Measurements from ENCODE around the gene RNF148. TPM values are rescaled to one million over a fixed set of nuclear protein-coding genes. Genes with fewer than 3 reads are reported as not detected.

The RNF148 gene
- total and polyA plus RNA-seq, 2 experiments from 2014 or later, result not detected

GRCh38 chr7:122726881-122727280 lies 24.2 kb upstream of the RNF148 start:
- no peaks in the 10 kb centered on the region for H3K79me2 ChIP-seq (ENCODE audit: insufficient read depth)
- H2AFZ ChIP-seq, result no peak overlapping the region
- 46 to 54% methylated on average over 2 of the region's 2 CpGs for WGBS, 2 experiments (ENCODE audit: low coverage in 1 of 2, low lambda C conversion rate in 2 of 2, missing lambda C conversion rate in 2 of 2)
- H4K20me1 ChIP-seq (ENCODE audit: insufficient read depth), result no peaks in the 10 kb centered on the region
- no peaks in the 10 kb centered on the region for H3F3A ChIP-seq (ENCODE audit: insufficient read depth)
- no peaks in the 10 kb centered on the region for H3K36me3 ChIP-seq (ENCODE audit: low read depth)
- TF ChIP-seq EZH2phosphoT487 (IDR thresholded peaks at IDR 0.05; ENCODE audit: insufficient read depth, low read depth) (no peak), EZH2 (IDR thresholded peaks at IDR 0.05; ENCODE audit: insufficient read depth, poor library complexity, severe bottlenecking) (no peak)
- H3K9ac ChIP-seq, result no peak overlapping the region
- in situ Hi-C loops (cut with MboI), result no loop called here
- no peaks in the 10 kb centered on the region for H3K9me2 ChIP-seq (ENCODE audit: insufficient read depth)
- H3K9me3 ChIP-seq (ENCODE audit: low read depth), result no peaks in the 10 kb centered on the region
- H3K27ac ChIP-seq, result no peak overlapping the region
- no peak overlapping the region for H3K4me2 ChIP-seq (ENCODE audit: unreplicated experiment)
- H3K4me1 ChIP-seq (ENCODE audit: insufficient read depth), result no peaks in the 10 kb centered on the region
- no peak overlapping the region for H3K4me3 ChIP-seq
- no peaks in the 10 kb centered on the region for H3K27me3 ChIP-seq (replicated peaks; ENCODE audit: insufficient read depth)
- no peak for DNase-seq

GRCh38 chr7:122724366-122724765 lies 21.6 kb upstream of the RNF148 start:
- no peaks in the 10 kb centered on the region for H3K27me3 ChIP-seq (replicated peaks; ENCODE audit: insufficient read depth)
- no peaks in the 10 kb centered on the region for H3K36me3 ChIP-seq (ENCODE audit: low read depth)
- no peaks in the 10 kb centered on the region for H3K9me3 ChIP-seq (ENCODE audit: low read depth)
- no peaks in the 10 kb centered on the region for H3K9me2 ChIP-seq (ENCODE audit: insufficient read depth)
- TF ChIP-seq EZH2phosphoT487 (IDR thresholded peaks at IDR 0.05; ENCODE audit: insufficient read depth, low read depth) (no peak), EZH2 (IDR thresholded peaks at IDR 0.05; ENCODE audit: insufficient read depth, poor library complexity, severe bottlenecking) (no peak)
- DNase-seq, result no peak
- H2AFZ ChIP-seq, result no peak overlapping the region
- H3K9ac ChIP-seq, result no peak overlapping the region
- H4K20me1 ChIP-seq (ENCODE audit: insufficient read depth), result no peaks in the 10 kb centered on the region
- H3K79me2 ChIP-seq (ENCODE audit: insufficient read depth), result no peaks in the 10 kb centered on the region
- H3K4me1 ChIP-seq (ENCODE audit: insufficient read depth), result no peaks in the 10 kb centered on the region
- WGBS, 2 experiments (ENCODE audit: low coverage in 1 of 2, low lambda C conversion rate in 2 of 2, missing lambda C conversion rate in 2 of 2), result 52 to 60% methylated on average over 4 of the region's 4 CpGs
- no peak overlapping the region for H3K4me3 ChIP-seq
- H3F3A ChIP-seq (ENCODE audit: insufficient read depth), result no peaks in the 10 kb centered on the region
- in situ Hi-C loops (cut with MboI), result no loop called here
- no peak overlapping the region for H3K27ac ChIP-seq
- no peak overlapping the region for H3K4me2 ChIP-seq (ENCODE audit: unreplicated experiment)

- no peaks in the 10 kb centered on the region for H4K20me1 ChIP-seq (ENCODE audit: insufficient read depth)
- H3K27ac ChIP-seq, result no peak overlapping the region
- H3K79me2 ChIP-seq (ENCODE audit: insufficient read depth), result no peaks in the 10 kb centered on the region
- no peak overlapping the region for H2AFZ ChIP-seq
- in situ Hi-C loops (cut with MboI), result no loop called here
- no peaks in the 10 kb centered on the region for H3K36me3 ChIP-seq (ENCODE audit: low read depth)
- H3K9me3 ChIP-seq (ENCODE audit: low read depth), result no peaks in the 10 kb centered on the region
- no peak overlapping the region for H3K9ac ChIP-seq
- no peak overlapping the region for H3K4me3 ChIP-seq
- H3K4me1 ChIP-seq (ENCODE audit: insufficient read depth), result no peaks in the 10 kb centered on the region
- H3K4me2 ChIP-seq (ENCODE audit: unreplicated experiment), result no peak overlapping the region
- 10 to 11% methylated on average over 4 of the region's 4 CpGs for WGBS, 2 experiments (ENCODE audit: low coverage in 1 of 2, low lambda C conversion rate in 2 of 2, missing lambda C conversion rate in 2 of 2)
- no peak for TF ChIP-seq EZH2phosphoT487 (IDR thresholded peaks at IDR 0.05; ENCODE audit: insufficient read depth, low read depth)
- no peak for TF ChIP-seq EZH2 (IDR thresholded peaks at IDR 0.05; ENCODE audit: insufficient read depth, poor library complexity, severe bottlenecking)
- H3F3A ChIP-seq (ENCODE audit: insufficient read depth), result no peaks in the 10 kb centered on the region
- H3K9me2 ChIP-seq (ENCODE audit: insufficient read depth), result no peaks in the 10 kb centered on the region
- no peak for DNase-seq
- no peaks in the 10 kb centered on the region for H3K27me3 ChIP-seq (replicated peaks; ENCODE audit: insufficient read depth)
Measured at GRCh38 chr7:122719010-122719578, 16.4 kb upstream of the RNF148 start.

- Histone ChIP-seq H4K20me1 (ENCODE audit: insufficient read depth) (no peaks in the 10 kb centered on the region), H3K4me2 (ENCODE audit: unreplicated experiment) (no peak overlapping the region), H3K36me3 (ENCODE audit: low read depth) (no peaks in the 10 kb centered on the region), H3K4me3 (no peak overlapping the region), H3K4me1 (ENCODE audit: insufficient read depth) (no peaks in the 10 kb centered on the region), H3K9me3 (ENCODE audit: low read depth) (no peaks in the 10 kb centered on the region), H3K9ac (no peak overlapping the region), H2AFZ (no peak overlapping the region), H3K27ac (no peak overlapping the region), H3K79me2 (ENCODE audit: insufficient read depth) (no peaks in the 10 kb centered on the region), H3F3A (ENCODE audit: insufficient read depth) (no peaks in the 10 kb centered on the region), H3K27me3 (replicated peaks; ENCODE audit: insufficient read depth) (no peaks in the 10 kb centered on the region), H3K9me2 (ENCODE audit: insufficient read depth) (no peaks in the 10 kb centered on the region)
- in situ Hi-C loops (cut with MboI), result no loop called here
- no peak for TF ChIP-seq EZH2phosphoT487 (IDR thresholded peaks at IDR 0.05; ENCODE audit: insufficient read depth, low read depth)
- 43 to 46% methylated on average over 6 of the region's 6 CpGs for WGBS, 2 experiments (ENCODE audit: low coverage in 1 of 2, low lambda C conversion rate in 2 of 2, missing lambda C conversion rate in 2 of 2)
- no peak for DNase-seq
Measured at GRCh38 chr7:122717356-122718089, 14.8 kb upstream of the RNF148 start.

Data from GM23248 (cell line).